Measurements from ENCODE around the gene MYPN.
"Not testable (repeated sequence)": the region's sequence is repeated elsewhere in the genome, so short reads cannot be mapped to it uniquely, and the experiment has no call there.

The MYPN gene

GRCh38 chr10:68135362-68135761 lies 26.1 kb downstream of the MYPN start:
- no peak for DNase-seq (ENCODE audit: low read depth in 3 of 3, low spot score in 1 of 3)

GRCh38 chr10:68135922-68136792 lies 26.9 kb downstream of the MYPN start:
- no peak for DNase-seq (ENCODE audit: low read depth in 3 of 3, low spot score in 1 of 3)

- no peak for DNase-seq (ENCODE audit: low read depth in 3 of 3, low spot score in 1 of 3)
Measured at GRCh38 chr10:68137171-68137570, 27.9 kb downstream of the MYPN start.

GRCh38 chr10:68138526-68138925 lies 29.2 kb downstream of the MYPN start:
- no peak for DNase-seq (ENCODE audit: low read depth in 3 of 3, low spot score in 1 of 3)

- DNase-seq (ENCODE audit: low read depth in 3 of 3, low spot score in 1 of 3) = no peak
Measured at GRCh38 chr10:68139448-68140272, 30.4 kb downstream of the MYPN start.

- DNase-seq (ENCODE audit: low read depth in 3 of 3, low spot score in 1 of 3) = no peak
Measured at GRCh38 chr10:68142761-68143160, 33.5 kb downstream of the MYPN start.

GRCh38 chr10:68144709-68145108 lies 35.4 kb downstream of the MYPN start:
- no peak for DNase-seq (ENCODE audit: low read depth in 3 of 3, low spot score in 1 of 3)

GRCh38 chr10:68145705-68146104 lies 36.4 kb downstream of the MYPN start:
- DNase-seq (ENCODE audit: low read depth in 3 of 3, low spot score in 1 of 3) = no peak

- no peak for DNase-seq (ENCODE audit: low read depth in 3 of 3, low spot score in 1 of 3)
Measured at GRCh38 chr10:68146133-68146532, 36.8 kb downstream of the MYPN start.

GRCh38 chr10:68151453-68151852 lies 42.2 kb downstream of the MYPN start:
- DNase-seq (ENCODE audit: low read depth in 3 of 3, low spot score in 1 of 3) = no peak

GRCh38 chr10:68153473-68154210 lies 44.4 kb downstream of the MYPN start:
- no peak for DNase-seq (ENCODE audit: low read depth in 3 of 3, low spot score in 1 of 3)

- DNase-seq (ENCODE audit: low read depth in 3 of 3, low spot score in 1 of 3) = no peak
Measured at GRCh38 chr10:68154211-68154497, 44.9 kb downstream of the MYPN start.

GRCh38 chr10:68155615-68156210 lies 46.4 kb downstream of the MYPN start:
- DNase-seq (ENCODE audit: low read depth in 3 of 3, low spot score in 1 of 3) = no peak

GRCh38 chr10:68156373-68157185 lies 47.3 kb downstream of the MYPN start:
- peak; percentile 16 to 30 (median 18) for DNase-seq (ENCODE audit: low read depth in 3 of 3, low spot score in 1 of 3)

GRCh38 chr10:68157522-68157921 lies 48.2 kb downstream of the MYPN start:
- DNase-seq (ENCODE audit: low read depth in 3 of 3, low spot score in 1 of 3) = not testable (repeated sequence)

GRCh38 chr10:68158031-68158430 lies 48.7 kb downstream of the MYPN start:
- DNase-seq (ENCODE audit: low read depth in 3 of 3, low spot score in 1 of 3) = no peak

- no peak for DNase-seq (ENCODE audit: low read depth in 3 of 3, low spot score in 1 of 3)
Measured at GRCh38 chr10:68163735-68164134, 54.4 kb downstream of the MYPN start.

GRCh38 chr10:68165643-68166042 lies 56.4 kb downstream of the MYPN start:
- DNase-seq (ENCODE audit: low read depth in 3 of 3, low spot score in 1 of 3) = no peak

GRCh38 chr10:68166871-68167585 lies 57.7 kb downstream of the MYPN start:
- no peak for DNase-seq (ENCODE audit: low read depth in 3 of 3, low spot score in 1 of 3)

All from stimulated activated CD4-positive, alpha-beta T cell treated with anti-CD3 and anti-CD28 coated beads, TNF-alpha, amount 100 ng/mL, for 1 hour (primary cell).